ENCODE data around the gene RSPH10B2.
"Not testable (repeated sequence)": the region's sequence is repeated elsewhere in the genome, so short reads cannot be mapped to it uniquely, and the experiment has no call there.

Gene RSPH10B2

DNA sequence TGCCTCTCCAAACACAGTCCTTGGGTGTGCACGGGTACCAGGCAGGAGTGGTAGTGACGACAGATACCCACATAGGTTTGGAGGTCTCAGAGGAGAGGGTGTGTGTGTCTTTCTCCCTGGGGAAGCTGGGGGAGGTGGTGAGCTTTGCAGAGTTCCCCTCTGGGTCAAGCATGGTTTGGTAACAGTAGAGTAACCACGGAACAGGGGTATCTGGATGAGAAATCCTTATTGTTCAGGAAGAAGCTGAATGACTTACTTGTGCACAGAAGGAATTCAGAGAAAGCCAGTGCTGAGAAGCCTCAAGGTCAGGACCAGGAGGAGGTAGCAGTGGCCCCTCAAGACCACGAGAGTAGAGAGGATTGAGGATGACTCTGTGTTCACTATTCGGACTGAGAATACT, 75.7 kb downstream of the RSPH10B2 start:
- not testable (repeated sequence) for DNase-seq

DNA sequence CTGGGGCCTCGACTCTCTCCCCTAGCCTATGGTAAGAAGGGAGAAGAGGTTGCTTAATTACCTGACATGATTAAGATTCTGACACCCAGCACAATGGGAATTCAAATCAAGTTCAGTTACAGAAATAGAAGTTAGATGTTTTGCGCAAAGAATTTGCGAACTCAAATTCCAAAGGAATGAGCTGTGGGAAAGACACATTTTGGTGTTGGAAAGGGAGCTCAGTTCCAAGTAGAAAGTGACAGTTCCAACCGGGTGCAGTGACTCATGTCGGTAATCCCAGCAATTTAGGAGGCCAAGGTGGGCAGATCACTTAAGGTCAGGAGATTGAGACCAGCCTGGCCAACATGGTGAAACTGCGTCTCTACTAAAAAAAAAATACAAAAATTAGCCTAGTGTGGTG, 76.1 kb downstream of the RSPH10B2 start:
- DNase-seq, result not testable (repeated sequence)

DNA sequence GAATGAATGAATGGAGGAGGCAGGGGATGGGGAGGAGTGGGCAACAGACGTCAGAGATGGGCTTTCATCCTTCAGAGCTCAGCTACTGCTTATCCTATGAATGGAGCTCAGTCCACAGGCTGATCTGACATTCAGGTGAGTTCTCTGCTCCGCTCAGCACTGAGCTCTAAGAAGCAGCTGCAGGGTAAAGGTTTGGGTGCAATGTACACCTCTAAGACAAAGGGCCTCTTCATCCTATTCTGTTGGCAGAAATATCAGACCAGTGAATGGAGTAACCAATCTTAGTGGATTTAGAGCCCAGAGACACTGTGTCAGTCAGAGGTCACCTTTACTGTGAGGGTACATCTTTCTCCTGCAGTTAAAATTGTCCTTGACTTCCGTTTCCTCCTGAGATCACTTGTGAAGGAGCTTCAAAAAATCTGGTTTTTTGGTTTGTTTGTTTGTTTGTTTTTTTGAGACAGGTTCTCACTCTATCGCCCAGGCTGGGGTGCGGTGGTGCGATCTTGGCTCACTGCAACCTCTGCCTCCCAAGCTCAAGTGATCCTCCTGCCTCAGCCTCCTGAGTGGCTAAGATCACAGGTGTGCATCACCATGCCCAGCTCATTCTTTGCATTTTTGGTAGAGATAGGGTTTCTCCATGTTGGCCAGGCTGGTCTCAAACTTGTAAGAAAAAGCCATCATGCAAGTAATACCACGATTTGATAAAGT, 77.3 kb downstream of the RSPH10B2 start:
- no peak for DNase-seq
- no peak for TF ChIP-seq POLR2A (IDR thresholded peaks at IDR 0.05; ENCODE audit: low read length)
- TF ChIP-seq GATA1 (IDR thresholded peaks at IDR 0.05; ENCODE audit: low read depth, low read length), result no peak

DNA sequence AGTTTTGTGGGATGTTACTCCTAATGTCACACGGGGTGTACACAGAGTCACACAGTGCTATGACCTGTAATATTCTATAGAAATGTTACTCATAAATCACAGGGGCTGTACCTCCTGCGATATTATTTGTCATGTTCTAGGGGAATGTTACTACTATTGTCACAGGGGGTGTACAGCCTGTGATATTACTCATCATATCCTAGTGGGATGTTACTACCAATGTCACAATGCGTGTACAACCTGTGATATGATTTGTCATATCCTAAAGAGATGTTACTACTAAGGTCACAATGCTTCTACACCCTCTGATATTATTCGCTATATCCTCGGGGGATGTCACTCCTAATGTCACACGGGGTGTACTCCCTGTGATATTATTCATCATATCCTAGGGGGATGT, 79.7 kb downstream of the RSPH10B2 start:
- TF ChIP-seq GATA1 (IDR thresholded peaks at IDR 0.05; ENCODE audit: low read depth, low read length), result no peak
- TF ChIP-seq POLR2A (IDR thresholded peaks at IDR 0.05; ENCODE audit: low read length), result no peak

DNA sequence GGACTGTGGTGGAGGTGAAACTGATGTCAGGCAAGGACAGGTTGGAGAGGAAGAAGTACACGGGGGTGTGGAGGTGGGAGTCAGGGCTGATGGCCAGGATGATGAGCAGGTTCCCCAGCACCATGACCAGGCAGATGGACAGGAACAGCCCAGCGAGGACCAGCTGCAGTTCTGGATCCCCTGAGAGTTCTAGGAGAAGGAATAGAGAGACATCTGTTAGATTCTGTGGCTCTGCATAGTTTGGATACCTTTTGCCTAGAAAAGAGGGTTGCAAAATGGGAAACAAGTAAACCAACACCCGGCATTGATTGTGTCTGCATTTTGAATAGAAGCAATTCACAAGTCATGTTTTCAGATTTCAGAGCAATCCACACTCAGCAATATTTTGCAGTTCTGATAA, 81.6 kb downstream of the RSPH10B2 start:
- DNase-seq, result not testable (repeated sequence)

More for the DNA sequence above, 79.7 kb downstream of the RSPH10B2 start:
- DNase-seq, result no peak

DNA sequence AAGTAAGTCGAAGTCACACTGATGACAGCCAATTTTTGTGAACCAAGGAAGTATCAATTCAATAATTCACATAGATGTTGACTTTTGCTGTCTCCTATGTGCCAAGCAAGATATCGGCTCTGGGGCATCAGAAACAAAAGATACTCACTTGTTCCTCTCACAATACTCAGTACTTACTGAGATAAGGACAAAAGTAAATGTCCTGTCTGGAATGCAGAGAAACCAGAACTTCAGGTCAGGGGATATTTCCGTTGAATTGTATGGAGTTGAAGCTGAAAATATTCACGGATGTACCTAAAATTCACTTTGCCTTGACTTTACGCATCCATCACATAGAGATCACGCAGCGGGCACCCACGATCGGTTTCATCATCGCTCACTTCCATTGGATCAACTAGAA, 83.2 kb downstream of the RSPH10B2 start:
- DNase-seq, result not testable (repeated sequence)

DNA sequence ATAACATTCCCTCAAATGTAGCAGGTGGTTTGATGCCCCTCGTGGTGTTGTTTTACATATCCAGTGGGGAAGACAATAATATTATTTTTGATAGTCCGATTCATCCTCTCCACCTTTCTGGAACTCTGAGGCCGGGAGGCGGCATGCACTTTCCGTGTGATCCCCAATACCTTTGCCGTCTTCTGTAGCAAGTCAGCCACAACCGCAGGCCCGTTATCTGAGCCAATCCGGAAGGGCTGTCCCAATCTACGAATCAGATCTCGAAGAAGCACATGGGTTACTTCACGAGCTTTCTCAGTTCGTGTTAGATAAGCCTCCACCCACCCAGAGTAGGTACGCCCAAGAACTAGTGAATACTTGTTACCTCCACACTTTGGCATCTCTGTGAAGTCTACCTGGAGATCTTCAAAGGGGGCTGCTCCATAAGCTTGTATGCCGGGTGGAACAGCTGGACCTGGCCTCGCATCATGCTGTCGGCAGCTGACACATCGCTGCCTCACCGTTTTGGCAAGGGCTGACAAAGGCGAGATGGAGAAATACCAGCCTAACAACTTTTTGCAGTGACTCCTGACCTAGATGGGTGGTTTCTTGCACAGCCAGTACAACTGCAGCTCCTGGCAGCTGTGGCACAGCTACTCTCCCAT, 88.5 kb downstream of the RSPH10B2 start:
- not testable (repeated sequence) for DNase-seq

DNA sequence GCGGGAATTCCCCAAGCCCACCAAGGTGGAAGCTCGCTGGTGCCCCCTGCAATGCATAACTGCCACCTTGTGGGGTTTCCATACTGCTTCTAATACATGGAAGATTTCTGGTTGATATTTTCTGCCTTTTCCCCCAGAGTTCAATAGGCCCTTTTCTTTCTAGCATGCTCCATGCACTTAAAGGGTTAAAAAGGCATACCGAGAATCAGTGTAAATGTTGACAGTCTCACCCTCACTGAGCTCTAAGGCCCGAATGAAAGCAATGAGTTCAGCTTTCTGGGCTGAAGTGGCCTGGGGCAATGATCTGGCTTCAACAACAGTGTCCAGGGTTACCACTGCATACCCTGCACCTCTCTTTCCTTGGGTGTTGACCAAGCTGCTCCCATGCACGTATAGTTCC, 89.2 kb downstream of the RSPH10B2 start:
- DNase-seq, result not testable (repeated sequence)

DNA sequence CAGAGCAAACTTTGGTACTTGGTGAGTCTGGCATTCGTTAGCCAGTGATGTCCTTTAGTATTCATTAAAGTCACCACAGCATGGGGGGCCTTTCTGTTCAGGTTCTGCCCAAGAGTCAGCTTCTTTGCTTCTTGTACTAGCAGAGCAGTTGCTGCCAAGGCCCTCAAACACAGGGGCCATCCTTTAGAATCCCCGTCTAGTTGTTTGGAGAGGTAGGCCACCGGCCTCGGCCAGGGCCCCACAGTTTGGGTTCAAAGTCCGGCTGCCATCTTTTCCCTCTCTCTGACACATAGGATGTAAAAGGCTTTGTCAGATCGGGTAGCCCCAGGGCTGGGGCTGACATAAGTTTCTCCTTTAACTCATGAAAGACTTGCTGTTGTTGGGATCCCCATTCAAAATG, 89.8 kb downstream of the RSPH10B2 start:
- not testable (repeated sequence) for DNase-seq

DNA sequence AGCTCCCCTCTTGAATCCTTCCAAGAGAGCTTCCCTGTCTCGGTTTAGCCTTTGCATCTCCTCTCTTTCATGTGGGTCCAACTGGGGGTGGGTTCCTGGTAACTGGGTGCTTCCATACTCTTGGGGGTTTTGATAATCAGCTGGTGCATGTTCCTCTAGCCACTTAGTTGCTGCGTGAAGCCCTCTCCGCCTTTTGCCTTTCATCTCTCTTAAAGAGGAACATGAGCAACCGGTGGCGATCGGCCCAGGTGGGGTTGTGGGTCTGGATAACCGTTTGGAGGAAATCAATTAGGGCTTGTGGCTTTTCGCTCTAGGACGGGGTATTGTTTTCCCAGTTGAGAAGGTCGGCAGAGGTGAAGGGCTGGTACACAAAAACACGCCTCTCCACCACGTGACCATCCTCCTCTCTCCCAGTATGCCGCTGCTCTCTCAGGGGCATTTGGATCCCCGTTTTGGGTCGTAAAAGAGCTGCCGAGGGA, 92.1 kb downstream of the RSPH10B2 start:
- not testable (repeated sequence) for DNase-seq

DNA sequence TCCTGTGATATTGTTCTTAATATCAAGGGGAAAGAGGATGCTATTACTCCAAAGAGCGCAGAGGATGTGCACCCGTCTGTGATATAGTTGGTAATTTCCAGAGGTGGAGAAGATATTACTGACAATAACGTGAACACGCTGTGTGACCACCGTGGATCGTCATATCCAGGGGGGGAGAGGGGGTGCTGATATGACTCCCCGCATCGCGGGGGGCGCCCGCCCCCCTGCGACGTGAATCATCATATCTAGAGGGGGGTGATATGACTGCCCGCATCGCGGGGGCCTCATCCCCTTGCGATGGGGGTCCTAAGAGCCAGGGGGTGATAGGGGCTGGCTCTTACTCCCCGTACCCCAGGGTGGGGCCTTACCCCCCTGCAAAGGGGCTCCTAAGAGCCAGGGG, 93.8 kb downstream of the RSPH10B2 start:
- DNase-seq, result not testable (repeated sequence)

All from erythroblast (primary cell).